Upper lobe of right lung (tissue), 1 donor: ENCODE measurements around the gene RHOT2. TPM values are rescaled to one million over a fixed set of nuclear protein-coding genes. Genes with fewer than 3 reads are reported as not detected.

ENCODE experiments used
- ATAC-seq: fragments of 200-7000 bp; cut with Tn5 transposase; one replicate; pipeline ENCODE4 v1.9.1; 2020; ENCODE audit warnings: mild to moderate bottlenecking, moderate library complexity
- DNase-seq: peaks from one replicate; pipeline ENCODE4 v3.0.0-alpha.2; 2020
- H3K27ac ChIP-seq: fragments of 200-600 bp; one replicate; pipeline ENCODE4 v1.8.0; 2022
- H3K27me3 ChIP-seq: fragments of 200-600 bp; one replicate; pipeline ENCODE4 v1.8.0; 2022; ENCODE audit warnings: mild to moderate bottlenecking
- H3K36me3 ChIP-seq: fragments of 200-600 bp; one replicate; pipeline ENCODE4 v1.8.0; 2022
- H3K4me1 ChIP-seq: fragments of 200-600 bp; one replicate; pipeline ENCODE4 v1.8.0; 2022
- H3K4me3 ChIP-seq: fragments of 200-600 bp; one replicate; pipeline ENCODE4 v1.8.0; 2022; ENCODE audit warnings: mild to moderate bottlenecking
- H3K9me3 ChIP-seq: fragments of 200-600 bp; one replicate; pipeline ENCODE4 v1.8.0; 2022
- intact Hi-C: fragments of 100-400 bp; cut with DNase I; formaldehyde crosslinking; loops from one replicate; pipeline ENCODE4 v1.11.0; 2022
- total RNA-seq: library from RNA; stranded (reverse); fragmentation: NEBNext Ultra II Directional; extraction: Animal tissue kit (Norgen Biotek cat#: 25700); gene quantifications from one replicate; pipeline ENCODE4 v1.2.1, GENCODE V29; 2021
- TF ChIP-seq, protein P1 (sequence below): fragments of 200-600 bp; IDR thresholded peaks from one replicate; pipeline ENCODE4 v1.8.0; 2022; ENCODE audit warnings: antibody characterized with exemption
- donor health status: DM: no; HTN: yes; CAD: no; lungs with severe emphysema.

The RHOT2 gene
- total RNA-seq, 1 donor from 2014 or later, result 92.5 TPM

DNA sequence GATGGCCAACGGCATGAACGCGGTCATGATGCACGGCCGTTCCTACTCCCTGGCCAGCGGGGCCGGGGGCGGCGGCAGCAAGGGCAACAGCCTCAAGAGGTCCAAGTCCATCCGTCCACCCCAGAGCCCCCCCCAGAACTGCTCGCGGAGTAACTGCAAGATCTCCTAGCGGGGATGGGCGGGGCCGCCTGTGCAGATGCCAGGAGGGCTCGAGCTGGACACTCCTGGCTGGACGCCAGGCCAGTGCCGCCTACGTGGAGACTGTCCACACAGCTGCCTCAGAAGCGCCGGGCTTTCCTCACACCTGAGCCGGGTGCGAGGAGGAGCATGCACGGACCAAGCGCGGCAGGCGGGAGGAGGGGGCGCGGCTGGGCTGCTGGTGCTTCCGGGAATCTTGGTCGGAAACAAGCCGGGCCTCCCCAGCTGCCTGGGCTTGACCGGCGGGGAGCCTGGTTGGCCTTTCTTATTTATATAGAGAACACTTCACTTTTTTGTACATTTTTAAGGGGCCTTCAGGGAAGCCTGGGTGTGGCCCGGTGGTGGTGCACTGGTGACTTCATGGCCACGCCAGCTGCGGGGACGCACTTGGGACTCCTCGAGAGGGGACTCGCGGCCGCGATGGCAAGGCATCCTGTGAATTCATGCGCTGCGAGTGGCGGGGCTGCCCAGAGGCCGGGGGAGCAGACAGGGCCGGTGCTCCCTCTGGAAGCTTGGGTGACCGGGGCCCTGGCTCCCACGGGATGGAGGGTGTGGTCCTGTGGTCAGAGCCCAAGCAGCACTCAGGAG lies 40.3 kb upstream of the RHOT2 start:
- peak; percentile 56 for ATAC-seq
- intact Hi-C loops, result no loop called here
- no peaks in the 10 kb centered on the region for H3K9me3 ChIP-seq
- H3K27ac ChIP-seq, result no peak overlapping the region
- H3K4me1 ChIP-seq, result peaks cover 16% of the 10 kb centered on the region
- TF ChIP-seq, protein P1, sequence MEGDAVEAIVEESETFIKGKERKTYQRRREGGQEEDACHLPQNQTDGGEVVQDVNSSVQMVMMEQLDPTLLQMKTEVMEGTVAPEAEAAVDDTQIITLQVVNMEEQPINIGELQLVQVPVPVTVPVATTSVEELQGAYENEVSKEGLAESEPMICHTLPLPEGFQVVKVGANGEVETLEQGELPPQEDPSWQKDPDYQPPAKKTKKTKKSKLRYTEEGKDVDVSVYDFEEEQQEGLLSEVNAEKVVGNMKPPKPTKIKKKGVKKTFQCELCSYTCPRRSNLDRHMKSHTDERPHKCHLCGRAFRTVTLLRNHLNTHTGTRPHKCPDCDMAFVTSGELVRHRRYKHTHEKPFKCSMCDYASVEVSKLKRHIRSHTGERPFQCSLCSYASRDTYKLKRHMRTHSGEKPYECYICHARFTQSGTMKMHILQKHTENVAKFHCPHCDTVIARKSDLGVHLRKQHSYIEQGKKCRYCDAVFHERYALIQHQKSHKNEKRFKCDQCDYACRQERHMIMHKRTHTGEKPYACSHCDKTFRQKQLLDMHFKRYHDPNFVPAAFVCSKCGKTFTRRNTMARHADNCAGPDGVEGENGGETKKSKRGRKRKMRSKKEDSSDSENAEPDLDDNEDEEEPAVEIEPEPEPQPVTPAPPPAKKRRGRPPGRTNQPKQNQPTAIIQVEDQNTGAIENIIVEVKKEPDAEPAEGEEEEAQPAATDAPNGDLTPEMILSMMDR, result no peak
- DNase-seq, result peak; percentile 91
- no peaks in the 10 kb centered on the region for H3K27me3 ChIP-seq
- H3K36me3 ChIP-seq, result peaks cover 20% of the 10 kb centered on the region
- H3K4me3 ChIP-seq, result no peak overlapping the region

DNA sequence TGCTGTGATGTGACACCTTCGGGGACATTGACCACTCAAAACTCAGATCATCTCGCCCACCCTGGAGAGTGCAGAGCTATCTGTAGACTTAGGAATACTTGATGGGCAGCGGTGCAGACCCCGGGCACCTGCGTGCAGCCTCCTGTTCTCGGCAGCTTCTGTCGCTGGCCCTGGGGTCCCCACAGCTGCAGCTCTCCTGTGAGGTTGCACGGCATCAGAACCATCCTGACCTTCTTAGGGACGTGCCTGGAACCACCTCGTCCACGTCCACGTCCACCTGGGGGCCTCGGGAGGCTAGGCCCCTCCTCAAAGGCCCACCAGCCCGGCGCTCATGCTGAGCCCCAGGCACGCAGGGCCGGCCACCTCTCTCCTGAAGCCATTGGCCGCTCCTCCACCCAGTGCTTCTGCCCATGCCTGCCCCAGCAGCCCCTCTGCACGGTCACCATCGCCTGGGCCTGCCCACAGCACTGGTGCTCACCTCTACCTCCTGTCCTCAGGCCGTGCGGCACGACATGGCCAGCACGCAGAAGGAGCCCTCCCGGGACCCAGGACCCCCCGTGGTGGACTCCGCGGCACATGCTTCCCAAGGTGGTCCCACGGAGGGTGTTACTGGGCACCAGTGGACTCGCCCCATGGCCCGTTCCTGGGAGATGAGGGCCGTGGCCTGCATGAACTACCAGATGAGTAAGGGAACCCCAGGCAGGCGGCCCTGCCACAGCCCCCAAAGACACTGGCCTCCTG lies 39.4 kb upstream of the RHOT2 start:
- H3K9me3 ChIP-seq, result no peaks in the 10 kb centered on the region
- H3K4me1 ChIP-seq, result peaks cover 16% of the 10 kb centered on the region
- intact Hi-C loops, result no loop called here
- peaks cover 20% of the 10 kb centered on the region for H3K36me3 ChIP-seq
- TF ChIP-seq, protein P1, result no peak
- H3K27me3 ChIP-seq, result no peaks in the 10 kb centered on the region
- no peak overlapping the region for H3K4me3 ChIP-seq
- no peak for ATAC-seq
- no peak for DNase-seq
- H3K27ac ChIP-seq, result peak overlapping the region; percentile 65

DNA sequence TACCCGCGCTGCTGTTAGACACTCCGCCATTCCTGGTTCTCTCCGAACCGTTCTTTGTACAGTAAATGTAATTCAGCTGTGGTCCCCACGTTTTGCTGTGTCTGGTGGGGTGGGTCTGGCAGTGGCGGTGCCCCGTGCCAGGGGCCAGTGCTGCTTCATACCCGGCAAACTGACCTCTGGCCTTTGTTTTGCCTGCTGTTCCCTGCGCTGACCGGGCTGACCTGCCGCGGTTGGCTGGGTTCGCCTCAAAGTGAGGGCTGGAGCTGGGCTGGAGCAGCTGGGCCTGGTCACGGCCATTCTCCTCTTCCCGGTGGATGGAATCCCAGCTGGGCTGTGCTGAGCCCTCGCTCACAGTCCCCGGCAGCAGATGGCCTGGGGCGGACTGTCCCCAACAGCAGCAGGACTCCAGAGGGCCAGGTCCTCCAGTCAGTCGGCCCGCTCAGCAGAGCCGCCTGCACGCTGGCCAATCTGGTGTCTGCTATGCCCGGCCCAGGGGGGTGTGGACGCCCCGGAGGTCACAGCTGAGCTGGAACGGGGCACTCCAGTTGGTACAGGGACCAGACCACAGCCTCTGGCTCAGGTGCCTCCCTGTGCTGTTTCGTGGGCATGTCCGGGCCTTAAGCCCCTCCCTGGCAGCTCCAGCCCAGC lies 38.6 kb upstream of the RHOT2 start:
- Histone ChIP-seq H3K4me1 (peaks cover 16% of the 10 kb centered on the region), H3K36me3 (peaks cover 20% of the 10 kb centered on the region), H3K27me3 (no peaks in the 10 kb centered on the region), H3K4me3 (no peak overlapping the region), H3K27ac (peak overlapping the region; percentile 65), H3K9me3 (no peaks in the 10 kb centered on the region)
- ATAC-seq (peak; percentile 0), DNase-seq (peak; percentile 65)
- intact Hi-C loops, result no loop called here
- TF ChIP-seq, protein P1, result no peak

DNA sequence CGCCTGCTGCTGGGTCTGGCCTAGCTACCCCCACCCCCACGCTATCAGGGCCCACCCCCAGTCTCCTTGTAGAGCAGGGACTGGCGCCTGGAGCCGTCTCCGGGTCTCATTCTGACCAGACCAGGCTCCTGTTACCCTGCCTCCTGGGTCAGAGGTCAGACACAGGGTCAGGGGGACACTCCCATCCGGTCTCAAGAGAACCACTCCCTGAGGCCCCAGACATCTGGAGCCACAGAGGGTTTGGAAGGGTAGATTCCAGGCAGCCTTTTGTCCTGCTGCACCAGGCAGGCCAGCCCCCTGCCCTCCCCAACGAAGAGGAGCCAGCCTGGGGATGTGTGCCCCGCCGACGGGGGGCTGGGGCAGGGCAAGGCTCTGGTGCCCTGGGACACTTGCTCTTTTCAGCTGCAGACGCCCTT lies 38.1 kb upstream of the RHOT2 start:
- DNase-seq, result no peak
- Histone ChIP-seq H3K36me3 (peaks cover 20% of the 10 kb centered on the region), H3K27ac (peak overlapping the region; percentile 65), H3K27me3 (no peaks in the 10 kb centered on the region), H3K4me1 (peaks cover 16% of the 10 kb centered on the region), H3K9me3 (no peaks in the 10 kb centered on the region), H3K4me3 (no peak overlapping the region)
- intact Hi-C loops, result no loop called here
- ATAC-seq, result peak; percentile 6
- TF ChIP-seq, protein P1, result no peak

DNA sequence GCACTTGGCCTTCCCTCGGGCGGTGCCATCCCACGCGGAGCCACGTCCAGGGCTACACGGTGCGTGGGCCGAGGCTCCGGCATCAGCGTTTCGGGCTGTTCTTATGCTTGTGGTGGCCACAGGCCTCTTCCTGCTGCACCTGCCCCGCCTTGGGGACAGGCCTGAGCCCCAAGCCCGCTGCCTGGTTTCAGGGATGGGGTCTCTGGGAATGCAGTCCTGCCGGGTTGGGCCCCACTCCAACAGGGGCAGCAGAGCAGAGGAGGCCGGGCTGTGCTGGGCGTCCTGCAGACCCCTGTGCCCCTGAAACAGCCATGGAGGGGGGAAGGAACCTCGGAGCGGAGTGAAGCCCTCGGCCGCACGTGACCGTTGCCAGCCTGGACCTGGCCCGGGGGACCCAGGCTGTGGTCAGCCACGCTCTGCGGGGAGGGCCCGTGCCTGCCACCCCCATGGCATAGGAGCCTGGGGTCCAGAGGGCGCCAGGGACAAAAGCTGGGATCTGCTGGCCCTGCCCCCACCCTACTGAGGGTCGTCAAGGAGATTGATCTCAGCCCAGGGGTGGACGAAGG lies 37.6 kb upstream of the RHOT2 start:
- Histone ChIP-seq H3K27ac (peak overlapping the region; percentile 65), H3K4me1 (peaks cover 16% of the 10 kb centered on the region), H3K36me3 (peaks cover 19% of the 10 kb centered on the region), H3K9me3 (no peaks in the 10 kb centered on the region), H3K4me3 (no peak overlapping the region), H3K27me3 (no peaks in the 10 kb centered on the region)
- intact Hi-C loops, result no loop called here
- peak; percentile 66 for DNase-seq
- TF ChIP-seq, protein P1, result no peak
- ATAC-seq, result peak; percentile 1
